ENCODE measurements around the gene NETO1.

DNA sequence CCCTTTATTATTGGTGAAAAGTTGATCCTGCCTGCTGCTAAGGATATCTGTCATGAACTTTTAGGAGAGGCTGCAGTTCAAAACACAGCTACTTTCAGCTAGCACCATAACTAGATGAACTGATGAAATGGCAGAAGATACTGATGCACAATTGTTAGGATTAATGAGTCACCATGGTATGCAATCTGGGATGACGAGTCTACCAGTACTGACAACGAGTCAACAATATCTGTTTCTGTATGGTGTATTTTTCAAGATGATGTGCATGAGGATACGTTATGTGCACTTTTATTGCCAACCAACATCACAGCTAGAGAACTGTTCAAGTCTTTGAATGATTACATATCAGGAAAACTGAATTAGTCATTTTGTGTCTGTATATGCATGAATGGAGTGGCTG lies 68.7 kb downstream of the NETO1 start:
- no peak for TF ChIP-seq CTCF (IDR thresholded peaks at IDR 0.05)
- no peak for TF ChIP-seq POLR2A (IDR thresholded peaks at IDR 0.05)

All from sigmoid colon (tissue), 3 donors.